HG03439 (cell line): ENCODE measurements around the gene SLC44A4.
"Not testable (repeated sequence)": the region's sequence is repeated elsewhere in the genome, so short reads cannot be mapped to it uniquely, and the experiment has no call there.

Experiments
- ATAC-seq: cut with Tn5 transposase; IDR thresholded peaks from one replicate; pipeline ENCODE4 v1.9.1; 2021; ENCODE audit warnings: mild to moderate bottlenecking, moderate library complexity; ENCODE audit not compliant: unreplicated experiment

The SLC44A4 gene

DNA sequence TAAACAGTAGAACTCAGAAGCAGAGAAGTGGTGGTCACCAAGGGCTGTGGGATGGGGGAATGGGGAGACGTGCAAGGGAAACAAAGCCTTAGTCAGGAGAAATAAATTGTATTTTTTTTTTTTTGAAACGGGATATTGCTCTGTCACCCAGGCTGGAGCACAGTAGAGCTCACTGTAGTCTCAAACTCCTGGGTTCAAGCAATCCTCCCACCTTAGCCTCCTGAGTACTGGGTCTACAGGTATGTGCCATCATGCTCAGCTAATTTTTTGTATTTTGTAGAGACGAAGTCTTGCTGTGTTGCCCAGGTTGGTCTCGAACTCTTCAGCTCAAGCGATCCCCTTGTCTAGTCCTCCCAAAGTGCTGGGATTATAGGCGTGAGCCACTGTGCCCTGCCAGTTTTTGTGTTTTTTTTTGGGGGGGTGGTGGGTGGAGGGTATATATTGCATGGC is 47.9 kb downstream of the SLC44A4 start:
- ATAC-seq = no peak

DNA sequence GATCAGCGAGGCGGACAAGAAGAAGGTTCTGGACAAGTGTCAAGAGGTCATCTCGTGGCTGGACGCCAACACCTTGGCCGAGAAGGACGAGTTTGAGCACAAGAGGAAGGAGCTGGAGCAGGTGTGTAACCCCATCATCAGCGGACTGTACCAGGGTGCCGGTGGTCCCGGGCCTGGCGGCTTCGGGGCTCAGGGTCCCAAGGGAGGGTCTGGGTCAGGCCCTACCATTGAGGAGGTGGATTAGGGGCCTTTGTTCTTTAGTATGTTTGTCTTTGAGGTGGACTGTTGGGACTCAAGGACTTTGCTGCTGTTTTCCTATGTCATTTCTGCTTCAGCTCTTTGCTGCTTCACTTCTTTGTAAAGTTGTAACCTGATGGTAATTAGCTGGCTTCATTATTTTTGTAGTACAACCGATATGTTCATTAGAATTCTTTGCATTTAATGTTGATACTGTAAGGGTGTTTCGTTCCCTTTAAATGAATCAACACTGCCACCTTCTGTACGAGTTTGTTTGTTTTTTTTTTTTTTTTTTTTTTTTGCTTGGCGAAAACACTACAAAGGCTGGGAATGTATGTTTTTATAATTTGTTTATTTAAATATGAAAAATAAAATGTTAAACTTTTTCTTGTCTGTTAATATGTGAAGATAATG is 49.0 kb downstream of the SLC44A4 start:
- ATAC-seq = no peak

DNA sequence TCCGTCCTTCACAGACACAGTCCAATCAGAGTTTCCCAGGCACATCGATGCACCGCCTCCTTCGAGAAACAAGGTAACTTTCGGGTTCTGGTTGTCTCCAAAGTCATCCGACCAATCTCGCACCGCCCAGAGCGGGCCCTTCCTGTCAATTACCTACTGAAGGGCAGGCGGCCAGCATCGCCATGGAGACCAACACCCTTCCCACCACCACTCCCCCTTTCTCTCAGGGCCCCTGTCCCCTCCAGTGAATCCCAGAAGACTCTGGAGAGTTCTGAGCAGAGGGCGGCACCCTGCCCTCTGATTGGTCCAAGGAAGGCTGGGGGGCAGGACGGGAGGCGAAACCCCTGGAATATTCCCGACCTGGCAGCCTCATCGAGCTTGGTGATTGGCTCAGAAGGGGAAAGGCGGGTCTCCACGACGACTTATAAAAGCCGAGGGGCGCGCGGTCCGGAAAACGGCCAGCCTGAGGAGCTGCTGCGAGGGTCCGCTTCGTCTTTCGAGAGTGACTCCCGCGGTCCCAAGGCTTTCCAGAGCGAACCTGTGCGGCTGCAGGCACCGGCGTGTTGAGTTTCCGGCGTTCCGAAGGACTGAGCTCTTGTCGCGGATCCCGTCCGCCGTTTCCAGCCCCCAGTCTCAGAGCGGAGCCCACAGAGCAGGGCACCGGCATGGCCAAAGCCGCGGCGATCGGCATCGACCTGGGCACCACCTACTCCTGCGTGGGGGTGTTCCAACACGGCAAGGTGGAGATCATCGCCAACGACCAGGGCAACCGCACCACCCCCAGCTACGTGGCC is 51.3 kb downstream of the SLC44A4 start, which contains the start of gene HSPA1B:
HSPA1B (plus strand) TSS at position 453 of the 794 bp plus-strand sequence; CDS start at position 666, 213 bp downstream.
- peak; percentile 60 for ATAC-seq

DNA sequence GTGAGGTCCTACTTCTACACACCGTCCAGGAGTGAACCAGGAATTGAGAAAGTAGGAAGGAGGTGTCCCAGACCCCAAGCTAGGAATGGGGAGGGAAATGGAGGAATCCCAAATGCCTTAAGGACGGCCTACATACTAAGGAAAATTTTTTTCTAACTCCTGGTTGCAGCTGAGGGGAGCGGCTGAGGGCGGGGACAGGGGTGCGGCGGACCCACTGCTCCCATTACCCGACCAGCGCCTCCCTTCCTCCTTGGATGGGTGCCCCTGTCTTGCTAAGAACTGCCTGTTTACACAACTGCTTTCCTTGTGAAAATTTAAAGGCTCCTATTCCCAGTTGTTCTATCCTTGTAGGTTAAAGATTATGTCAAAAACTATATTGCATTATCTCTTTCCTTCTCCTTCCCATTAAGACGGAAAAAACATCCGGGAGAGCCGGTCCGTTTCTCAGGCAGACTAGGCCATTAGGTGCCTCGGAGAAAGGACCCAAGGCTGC is 52.0 kb downstream of the SLC44A4 start:
- ATAC-seq = no peak

DNA sequence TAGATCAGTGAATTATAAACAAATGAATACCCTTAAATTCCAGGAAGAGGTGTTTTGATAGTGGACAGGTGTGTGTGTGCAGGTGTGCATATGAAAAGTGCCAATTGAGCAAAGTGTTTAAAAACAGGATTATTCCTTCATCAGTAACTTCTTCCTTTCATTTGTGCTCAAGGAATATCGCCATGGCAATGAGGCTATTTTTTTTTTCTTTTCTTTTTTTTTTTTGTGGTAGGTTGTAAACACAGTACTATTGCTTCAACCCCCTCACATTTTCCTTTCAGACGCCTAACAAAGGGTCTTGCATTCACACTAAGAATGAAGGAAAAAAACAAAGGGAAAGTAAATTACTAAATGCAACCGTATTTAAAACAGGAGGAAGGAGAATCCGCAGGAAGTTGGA is 53.2 kb downstream of the SLC44A4 start:
- ATAC-seq = no peak

DNA sequence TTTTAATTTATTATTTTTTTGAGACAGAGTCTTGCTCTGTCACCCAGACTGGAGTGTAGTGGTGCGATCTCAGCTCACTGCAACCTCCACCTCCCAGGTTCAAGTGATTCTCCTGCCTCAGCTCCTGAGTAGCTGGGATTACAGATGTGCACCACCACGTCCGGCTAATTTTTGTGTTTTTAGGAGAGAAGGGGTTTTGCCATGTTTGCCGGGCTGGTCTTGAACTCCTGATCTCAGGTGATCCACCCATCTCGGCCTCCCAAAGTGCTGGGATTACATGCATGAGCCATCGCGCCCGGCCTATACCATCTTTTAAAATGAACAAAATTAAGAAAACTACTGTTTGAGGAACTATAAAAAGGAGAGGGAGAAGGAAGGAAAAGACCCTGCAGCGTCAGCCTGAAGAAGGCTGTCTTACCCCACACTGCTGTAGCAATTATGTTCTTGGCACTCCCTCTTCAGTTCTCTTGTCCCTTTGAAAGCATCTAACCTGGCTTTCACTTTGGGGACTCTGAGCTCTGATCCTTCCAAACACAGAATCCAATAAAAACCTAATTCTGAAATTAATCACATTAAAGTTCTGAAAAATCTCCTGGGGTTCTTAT is 55.1 kb downstream of the SLC44A4 start:
- not testable (repeated sequence) for ATAC-seq

DNA sequence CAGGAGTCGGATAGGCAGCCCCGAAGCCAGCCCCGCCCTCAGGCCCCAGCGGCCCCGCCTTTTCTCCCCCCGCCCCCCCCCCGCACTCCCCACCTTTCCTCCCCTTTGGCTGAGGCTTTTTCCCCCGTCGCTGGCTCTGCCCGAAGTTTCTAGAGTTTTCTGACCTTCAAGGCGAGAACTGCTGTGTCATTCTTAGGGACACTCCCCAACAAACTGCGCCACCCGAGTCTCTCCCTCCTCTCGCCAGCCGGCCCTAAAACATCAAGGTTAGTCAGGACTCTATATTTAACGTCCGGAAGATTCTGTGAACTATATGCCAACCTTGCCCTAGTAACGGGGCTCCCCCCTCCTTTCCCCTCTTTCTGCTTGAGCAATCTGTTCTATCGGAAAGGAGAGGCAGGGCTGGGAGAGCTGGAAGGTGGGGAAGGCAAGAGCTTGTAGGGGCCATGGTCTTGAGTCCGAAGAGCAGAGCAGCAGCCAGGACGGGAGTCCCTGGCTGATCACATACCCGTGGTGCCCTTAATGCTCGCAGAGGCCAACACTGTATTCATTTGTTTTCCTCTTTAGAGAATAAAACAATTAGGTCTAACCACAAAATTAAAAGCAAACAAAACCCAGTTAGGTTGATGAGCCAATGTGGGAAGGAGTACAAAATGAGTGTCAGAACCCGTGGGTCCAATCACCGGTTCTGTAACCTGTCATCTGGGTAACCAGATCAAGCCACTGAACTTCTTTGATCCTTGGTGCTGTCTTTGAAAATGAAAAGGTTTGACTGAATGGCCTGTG is 56.6 kb downstream of the SLC44A4 start:
- peak; percentile 40 for ATAC-seq

DNA sequence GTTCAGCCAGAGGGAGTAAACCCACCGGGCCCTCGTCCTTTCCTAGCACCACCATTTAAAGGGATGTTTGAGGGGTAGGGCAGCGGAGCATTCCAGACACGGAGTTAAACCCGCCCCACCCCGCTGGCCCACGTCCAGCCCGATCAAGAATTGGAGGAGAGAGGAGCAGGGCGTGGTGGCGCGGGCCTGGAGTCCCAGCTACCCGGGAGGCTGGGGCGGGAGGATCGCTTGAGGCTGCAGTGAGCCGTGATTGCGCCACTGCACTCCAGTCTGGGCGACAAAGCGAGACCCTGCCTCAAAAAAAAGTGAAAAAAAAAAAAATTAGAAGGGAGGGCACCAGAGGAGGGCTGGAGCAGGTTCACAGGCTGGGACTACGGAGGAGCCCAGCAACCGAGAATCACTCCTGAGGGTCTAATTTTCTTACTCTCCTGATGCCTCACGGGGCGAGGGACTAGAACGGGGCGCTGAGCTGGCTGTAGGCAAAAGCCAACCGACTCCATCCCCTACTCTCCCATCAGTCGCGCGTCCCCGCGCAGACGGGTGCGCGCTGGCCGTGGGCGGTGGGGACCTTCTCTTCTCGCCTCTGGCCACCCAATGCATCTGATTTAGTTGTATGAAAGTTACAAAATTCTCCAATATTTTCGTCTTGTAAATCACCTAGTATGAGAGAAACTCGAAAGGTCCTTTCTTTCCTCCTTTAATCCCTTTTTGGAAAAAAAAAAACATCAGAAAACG is 57.3 kb downstream of the SLC44A4 start:
- peak; percentile 40 for ATAC-seq

DNA sequence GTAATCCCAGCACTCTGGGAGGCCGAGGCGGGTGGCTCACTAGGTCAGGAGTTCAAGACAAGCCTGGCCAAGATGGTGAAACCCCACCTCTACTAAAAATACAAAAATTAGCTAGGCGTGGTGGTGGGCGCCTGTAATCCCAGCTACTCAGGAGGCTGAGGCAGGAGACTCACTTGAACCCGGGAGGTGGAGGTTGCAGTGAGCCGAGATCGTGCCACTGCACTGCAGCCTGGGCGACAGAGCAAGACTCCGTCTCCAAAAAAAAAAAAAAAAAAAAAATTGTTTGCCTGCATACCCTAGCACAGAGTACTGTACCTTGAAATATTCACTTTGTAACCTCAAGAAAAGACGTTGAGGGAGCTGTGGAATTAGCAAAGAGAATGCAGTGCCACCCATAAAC is 58.4 kb downstream of the SLC44A4 start:
- not testable (repeated sequence) for ATAC-seq

DNA sequence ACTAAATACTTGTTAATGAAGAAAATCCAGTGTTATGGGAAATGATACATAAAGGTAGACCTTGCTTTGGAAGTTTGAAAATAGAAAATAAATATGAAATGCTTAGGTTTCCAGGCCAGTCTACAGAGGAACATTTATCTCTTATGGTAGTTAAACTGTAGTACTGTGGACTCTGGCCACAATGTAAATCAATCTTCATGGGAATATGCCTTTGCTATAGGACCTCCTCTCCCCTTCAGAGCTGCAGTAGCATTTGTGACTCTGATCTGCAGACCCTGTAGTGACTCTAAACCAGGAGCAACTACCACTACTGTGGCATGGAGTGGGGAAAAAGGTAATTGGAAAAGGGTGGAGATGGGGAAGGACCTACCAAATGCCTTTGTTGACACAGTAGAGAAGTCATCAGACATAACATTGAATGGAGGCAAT is 58.9 kb downstream of the SLC44A4 start:
- no peak for ATAC-seq

DNA sequence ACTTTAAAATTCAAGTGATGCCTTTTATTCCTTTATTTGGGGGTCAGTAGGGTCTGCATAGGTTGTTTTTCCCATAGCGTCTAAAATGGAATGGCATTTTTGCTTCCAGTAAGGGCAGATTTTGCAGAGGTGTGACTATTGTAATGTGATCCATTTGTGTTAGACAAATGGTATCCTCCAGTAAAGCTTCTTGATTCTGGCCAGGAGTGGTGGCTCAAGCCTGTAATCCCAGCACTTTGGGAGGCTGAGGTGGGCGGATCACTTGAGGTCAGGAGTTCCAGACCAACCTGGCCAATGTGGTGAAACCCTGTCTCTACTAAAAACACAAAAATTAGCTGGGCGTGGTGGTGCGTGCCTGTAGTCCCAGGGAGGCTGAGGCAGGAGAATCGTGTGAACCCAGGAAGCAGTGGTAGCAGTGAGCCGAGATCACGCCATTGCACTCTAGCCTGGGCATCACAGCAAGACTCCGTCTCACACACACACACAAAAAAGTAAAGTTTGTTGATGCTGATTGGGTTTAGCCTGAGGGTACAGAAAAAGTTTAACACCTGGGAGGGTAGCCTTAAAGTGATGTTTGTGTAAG is 60.8 kb downstream of the SLC44A4 start:
- ATAC-seq = not testable (repeated sequence)

DNA sequence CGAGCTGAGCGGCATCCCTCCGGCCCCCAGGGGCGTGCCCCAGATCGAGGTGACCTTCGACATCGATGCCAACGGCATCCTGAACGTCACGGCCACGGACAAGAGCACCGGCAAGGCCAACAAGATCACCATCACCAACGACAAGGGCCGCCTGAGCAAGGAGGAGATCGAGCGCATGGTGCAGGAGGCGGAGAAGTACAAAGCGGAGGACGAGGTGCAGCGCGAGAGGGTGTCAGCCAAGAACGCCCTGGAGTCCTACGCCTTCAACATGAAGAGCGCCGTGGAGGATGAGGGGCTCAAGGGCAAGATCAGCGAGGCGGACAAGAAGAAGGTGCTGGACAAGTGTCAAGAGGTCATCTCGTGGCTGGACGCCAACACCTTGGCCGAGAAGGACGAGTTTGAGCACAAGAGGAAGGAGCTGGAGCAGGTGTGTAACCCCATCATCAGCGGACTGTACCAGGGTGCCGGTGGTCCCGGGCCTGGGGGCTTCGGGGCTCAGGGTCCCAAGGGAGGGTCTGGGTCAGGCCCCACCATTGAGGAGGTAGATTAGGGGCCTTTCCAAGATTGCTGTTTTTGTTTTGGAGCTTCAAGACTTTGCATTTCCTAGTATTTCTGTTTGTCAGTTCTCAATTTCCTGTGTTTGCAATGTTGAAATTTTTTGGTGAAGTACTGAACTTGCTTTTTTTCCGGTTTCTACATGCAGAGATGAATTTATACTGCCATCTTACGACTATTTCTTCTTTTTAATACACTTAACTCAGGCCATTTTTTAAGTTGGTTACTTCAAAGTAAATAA is 61.5 kb downstream of the SLC44A4 start:
- ATAC-seq = not testable (repeated sequence)

DNA sequence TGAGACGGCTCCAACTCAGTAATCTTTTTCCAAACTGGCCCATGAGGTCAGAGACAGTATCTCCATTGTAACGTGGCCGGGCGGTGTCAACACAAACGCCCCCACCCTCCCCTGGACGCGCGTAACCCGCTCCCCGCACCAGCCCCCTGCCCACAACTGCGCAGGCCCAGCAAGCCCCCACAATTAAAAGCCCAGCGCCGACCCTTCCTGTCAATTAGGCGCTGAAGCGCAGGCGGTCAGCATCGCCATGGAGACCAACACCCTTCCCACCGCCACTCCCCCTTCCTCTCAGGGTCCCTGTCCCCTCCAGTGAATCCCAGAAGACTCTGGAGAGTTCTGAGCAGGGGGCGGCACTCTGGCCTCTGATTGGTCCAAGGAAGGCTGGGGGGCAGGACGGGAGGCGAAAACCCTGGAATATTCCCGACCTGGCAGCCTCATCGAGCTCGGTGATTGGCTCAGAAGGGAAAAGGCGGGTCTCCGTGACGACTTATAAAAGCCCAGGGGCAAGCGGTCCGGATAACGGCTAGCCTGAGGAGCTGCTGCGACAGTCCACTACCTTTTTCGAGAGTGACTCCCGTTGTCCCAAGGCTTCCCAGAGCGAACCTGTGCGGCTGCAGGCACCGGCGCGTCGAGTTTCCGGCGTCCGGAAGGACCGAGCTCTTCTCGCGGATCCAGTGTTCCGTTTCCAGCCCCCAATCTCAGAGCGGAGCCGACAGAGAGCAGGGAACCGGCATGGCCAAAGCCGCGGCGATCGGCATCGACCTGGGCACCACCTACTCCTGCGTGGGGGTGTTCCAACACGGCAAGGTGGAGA is 63.6 kb downstream of the SLC44A4 start, which contains the start of the genes HSPA1A and HSPA1L:
HSPA1A (plus strand) TSS at position 519 of the 814 bp plus-strand sequence; CDS start at position 733, 214 bp downstream.
HSPA1L (minus strand) TSS at position 259 of the 814 bp plus-strand sequence. CDS start 3,311 bp downstream, outside the sequence.
- no peak for ATAC-seq

DNA sequence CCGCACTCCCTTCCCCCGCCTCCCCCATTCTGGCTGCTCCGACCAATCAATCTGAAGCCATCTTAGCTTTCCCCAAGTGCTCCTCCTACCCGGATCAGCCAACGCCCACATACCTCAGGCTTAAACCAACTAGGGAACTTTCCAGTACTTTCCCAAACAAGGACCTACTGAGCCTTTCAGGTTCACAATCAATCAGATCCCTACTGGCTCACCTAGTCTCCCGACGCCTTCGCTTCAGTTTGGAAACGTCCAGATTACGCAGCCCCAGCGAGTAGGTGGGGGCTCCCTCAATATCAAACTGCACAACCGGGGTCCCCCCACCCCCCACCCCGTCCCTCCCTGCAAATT is 64.1 kb downstream of the SLC44A4 start:
- ATAC-seq = no peak

DNA sequence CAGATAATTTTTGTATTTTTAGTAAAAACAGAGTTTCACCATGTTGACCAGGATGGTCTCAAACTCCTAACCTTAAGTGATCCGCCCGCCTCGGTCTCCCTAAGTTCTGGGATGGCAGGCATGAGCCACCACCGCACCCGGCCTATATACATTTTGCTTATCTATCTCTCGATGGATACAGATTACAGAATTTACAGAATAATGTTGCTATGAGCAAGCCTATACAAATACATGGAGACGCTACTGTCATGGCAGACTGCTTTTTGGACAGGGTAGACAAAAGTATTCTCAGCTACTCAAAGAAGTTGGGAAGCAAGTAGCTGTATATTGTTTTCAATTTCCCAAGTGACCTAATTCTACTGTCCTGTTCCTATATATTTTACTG is 65.3 kb downstream of the SLC44A4 start:
- ATAC-seq = no peak
